ENCODE measurements around the gene ACP6.

Gene ACP6

DNA sequence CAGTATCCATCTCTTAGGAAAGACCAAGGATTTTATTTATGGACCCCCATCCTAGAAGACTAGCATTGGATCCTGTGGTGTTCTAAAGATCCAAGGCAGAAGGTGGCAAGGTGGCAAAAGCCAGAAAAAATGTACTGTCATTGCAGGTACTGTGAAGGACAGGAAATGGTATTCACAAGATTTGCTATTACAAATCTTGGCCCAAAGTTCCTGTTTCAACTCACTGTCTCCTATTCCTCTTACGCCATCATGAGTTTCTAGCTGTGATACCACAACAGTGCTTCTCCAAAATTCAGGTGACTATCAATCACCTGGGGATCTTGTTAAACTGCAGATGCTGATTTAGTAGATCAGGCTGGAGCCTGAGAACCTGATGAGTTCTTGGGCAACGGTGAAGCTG, 21.4 kb downstream of the ACP6 start:
- DNase-seq = no peak

DNA sequence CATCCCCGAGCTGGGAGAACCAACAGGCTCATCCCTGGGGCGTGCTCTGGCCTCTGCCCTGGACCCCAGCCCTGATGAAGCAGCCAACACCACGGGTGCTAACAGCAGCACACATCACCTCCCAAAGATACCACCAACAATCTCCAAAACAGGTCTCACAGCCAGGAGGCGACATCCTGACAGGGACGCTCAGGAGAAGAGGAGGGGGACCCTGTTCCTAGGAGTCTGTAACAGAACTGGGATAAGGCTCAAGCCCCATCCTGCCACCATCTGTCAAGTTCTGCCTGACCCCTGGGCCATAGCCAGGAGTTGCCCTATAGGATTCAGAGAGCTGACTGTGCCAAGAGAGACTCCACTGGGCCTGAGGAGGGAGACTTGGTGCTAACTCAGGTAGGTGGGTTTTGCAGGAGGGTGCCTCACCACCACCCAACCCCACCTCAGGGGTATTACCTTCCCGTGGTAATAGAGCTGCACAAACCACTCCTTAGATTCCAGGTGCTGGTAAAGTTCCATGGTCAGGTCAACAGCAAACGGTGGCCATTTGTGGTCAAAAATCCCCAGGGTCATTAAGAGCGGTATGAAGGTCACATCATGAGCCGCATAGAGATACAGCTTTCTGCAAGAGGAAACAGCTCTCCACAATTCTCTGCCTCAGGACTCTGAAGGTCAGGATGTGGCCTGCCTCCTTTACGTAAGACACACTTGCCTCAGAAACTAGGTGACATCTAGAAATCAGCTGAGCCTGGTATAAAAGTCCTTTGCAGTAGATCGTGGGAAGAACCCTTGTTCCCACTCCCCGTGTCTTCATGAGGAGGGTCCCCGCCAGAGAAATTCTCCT, 22.3 kb downstream of the ACP6 start:
- peak; percentile 15 for DNase-seq

DNA sequence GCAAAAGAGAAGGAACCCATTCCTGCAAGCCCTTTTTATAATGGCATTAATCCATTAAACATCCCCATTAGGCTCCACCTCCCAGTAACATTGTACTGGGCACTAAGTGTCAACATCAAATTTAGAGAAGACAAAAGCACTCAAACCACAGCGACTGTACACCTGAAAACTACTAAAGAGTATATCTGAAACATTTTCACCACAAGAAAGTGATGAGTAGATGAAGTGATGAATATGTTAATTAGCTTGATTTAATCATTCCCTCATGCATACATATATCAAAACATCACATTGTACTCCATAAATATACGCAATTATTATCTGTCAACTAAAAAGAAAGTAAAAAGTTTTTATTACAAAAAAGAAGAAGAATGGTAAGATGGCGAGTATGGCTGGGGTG, 26.4 kb downstream of the ACP6 start:
- no peak for DNase-seq

DNA sequence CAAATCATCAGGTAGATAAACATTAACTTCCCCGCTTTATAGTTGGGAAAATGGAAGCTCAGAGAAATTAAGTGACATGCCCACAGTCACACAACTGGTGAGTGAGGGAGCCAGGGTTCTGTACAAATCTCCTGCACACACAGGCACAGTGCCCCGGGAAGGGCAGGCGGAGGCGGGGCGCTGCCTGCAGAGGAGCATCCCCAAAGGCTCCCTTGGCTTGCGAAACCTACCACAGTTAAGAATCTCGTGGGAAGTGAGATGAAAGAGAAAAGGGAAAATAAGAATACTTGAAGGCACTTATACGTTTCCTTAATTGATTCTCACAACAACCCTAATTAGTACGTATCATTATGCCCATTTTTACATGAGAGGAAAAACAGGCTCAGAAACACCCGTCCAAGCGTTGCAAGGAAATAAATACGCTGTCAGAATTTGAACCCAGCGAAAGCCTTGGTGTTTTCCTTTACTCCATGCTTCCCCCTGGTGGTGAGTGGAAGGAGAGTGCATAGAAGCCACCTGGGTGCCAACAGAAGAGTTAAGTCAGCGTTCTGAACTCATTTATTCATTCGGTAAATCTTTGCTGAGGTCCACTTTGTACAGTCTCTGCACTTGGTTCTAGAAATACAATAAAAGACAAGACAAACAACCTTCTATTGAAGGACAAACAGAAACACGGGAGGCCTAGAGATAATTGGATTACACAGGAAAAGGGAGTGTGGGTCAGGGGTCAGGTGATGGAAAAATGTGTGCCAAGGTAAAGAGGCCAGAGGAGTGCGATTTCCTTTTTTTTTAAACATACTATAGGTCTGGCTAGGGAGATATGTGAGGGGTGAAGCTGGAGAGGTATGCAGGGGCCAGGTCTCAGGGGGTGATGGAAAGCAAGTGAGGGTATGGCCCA, 28.4 kb downstream of the ACP6 start:
- peak; percentile 56 for DNase-seq

DNA sequence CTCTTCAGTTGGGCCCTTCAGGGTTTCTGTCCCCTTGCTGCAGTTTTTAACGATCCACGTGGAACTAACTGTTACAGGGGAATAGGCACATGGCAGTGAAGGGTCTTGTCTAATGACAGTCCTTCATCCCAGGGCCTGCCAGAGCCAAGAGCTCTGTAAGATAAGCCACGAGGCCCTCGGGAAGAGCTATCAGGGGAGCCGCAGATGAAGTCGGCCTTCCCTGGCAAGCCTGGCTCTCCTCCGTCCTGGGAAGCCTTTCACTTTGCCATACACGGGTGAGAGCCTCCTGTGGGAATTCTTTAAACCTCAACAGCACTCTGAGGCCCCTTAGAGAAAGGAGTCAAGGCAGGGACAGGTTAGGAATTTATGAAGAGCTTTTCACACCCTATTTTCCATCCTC, 29.0 kb downstream of the ACP6 start:
- DNase-seq = no peak

DNA sequence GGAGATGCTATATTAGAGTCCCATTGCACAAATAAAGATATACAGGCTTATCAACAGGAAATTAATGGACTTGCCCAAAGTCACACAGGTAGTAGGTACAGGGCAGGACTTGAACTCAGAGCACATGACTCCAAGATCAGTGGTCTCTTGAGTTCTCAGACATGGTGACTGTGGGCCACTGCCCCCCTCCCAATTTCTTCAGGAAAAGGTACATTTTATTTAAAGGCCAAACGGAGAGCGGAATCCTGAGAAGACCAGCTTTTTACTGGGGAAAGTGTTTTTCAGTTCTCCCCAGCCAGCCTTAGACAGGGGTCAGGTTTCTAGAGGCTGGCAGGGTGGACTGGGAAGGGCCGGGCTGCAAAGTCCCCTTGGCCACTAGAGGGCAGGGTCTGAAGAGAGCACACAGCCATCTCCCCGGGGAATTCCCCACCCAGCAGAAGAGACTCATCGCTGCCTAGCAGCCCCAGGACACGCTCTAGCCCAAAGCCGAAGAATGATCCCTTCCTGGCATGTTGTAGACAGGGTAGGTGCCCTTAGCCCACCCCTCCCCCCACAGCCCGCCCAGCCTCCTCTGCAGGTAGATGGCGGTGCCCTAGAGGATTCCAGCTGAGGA, 29.7 kb downstream of the ACP6 start:
- peak; percentile 83 for DNase-seq

DNA sequence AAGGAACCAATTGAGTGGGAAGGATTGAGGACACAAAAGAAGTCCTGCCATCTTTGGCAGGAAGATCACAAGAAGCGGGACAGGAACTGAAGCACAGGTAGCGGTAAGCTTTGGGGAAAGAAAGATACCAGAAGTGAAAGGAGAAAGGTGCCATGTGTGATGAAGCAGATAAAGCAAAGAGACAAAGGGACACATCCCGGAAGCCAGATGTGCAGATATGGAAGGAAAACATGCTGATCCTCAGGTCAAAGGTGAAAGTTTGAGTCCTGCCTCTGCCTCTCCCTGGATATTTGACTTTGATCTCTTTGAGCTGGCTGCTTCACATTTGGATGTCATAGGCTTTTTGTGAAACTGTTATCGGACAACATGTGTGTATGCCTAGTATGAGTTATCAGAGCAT, 34.0 kb downstream of the ACP6 start:
- no peak for DNase-seq

DNA sequence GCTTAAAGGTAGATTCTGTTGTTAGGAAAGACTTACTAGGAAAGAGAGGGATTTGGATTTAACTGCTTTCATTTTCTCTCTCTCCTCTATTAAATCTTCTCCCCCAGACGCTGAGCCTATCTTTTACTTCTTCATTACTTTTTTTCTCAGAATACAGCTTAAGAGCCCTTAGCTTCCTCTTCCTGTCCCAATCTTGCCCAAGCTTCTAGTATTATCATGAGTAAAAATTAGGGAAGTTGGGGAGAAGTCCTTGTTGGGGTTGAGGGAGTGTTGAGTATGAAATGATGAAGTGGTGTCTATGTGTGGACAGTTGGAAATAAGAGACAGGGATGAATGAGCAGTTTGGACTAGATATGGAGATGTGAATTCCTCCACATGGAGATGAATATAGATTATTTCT, 35.0 kb downstream of the ACP6 start:
- DNase-seq = no peak

DNA sequence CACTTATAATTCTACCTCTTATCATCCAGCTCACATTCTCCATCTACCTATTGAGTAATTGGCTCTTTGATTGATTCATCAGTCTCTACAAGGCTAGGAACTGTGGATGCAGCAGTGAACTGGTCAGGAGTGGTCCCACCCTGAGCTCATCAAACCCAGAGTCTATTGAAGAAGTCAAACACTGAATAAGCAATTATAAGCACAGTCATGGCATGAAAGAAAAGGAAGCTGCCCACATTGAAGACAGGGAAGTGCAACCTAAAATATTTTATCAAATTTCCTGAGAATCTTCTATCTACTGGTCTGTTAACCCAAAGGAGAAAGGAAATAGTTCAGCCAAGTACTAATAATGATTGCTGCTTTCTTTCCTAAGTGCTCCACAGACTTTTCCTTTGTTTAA, 35.7 kb downstream of the ACP6 start:
- DNase-seq = no peak

DNA sequence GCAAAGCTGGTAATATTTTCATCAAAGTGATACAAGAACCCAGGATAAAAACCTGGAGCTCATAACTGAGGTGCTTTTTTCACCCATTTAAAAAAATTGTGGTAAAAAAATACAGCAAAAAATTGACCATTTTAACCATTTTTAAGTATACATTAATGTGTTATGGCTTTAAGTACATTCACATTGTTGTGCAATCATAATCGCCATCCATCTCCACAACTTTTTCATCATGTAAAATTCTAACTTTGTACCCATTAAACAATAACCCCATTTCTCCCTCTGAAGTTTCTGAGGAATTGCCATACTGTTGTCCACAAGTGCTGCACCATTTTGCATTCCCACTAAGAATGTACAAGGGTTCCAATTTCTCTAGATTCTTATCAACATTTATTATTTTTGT, 36.6 kb downstream of the ACP6 start:
- no peak for DNase-seq

DNA sequence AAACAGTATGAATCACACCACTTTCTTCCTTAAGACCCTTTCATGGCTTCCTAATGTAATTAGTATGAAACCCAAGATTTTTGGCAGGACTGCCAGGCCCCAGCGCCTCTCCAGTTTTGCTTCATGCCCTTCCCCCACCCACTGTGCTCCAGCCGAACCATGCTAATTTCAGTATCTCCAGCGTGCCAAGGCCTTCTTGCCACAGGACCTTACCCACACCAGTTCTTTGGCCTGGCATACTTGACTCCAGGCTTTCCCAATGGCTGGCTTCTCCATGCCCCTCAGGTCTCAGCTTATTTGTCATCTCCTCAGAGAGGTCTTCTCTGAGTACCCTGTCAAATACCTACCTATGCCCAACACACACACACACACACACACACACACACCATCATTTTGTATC, 38.5 kb downstream of the ACP6 start:
- DNase-seq = no peak

DNA sequence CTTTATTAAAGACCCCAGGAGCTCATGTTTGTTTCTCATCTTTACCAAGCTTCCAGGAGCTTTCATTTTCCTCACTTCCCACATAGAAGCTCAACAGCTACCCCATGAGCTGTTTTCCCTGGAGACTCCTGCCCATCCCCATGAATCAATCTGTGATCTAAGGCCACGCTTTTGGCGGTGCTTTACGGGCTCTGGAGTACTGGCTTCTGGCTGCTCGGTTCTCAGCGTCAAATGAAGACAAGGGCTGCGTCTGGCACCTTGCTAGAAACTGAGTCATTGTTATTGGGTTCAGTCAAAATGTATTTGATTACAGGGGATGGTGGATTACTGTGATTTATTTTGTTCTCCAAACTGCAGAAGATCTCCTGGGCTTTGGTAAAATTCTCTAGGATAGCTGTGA, 39.9 kb downstream of the ACP6 start:
- no peak for DNase-seq

DNA sequence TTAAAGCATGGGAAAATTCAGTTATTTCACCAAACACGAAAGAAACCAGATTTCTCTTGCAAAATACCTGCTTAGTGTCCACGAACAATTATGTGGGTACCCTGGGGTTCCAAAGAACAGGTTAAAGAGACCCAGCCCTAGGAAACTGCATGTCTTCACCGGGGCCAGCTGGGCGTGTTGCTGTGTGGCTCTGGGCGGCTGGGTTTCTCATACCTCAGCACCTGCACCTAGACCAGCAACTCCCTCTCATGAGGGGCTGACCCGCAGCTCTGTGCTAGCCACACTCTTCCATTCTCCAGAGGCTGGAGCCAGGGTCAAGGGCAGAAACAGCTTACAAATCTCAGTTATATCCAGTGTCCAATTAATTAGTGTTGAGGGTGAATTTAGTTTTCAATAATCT, 40.3 kb downstream of the ACP6 start:
- DNase-seq = no peak

DNA sequence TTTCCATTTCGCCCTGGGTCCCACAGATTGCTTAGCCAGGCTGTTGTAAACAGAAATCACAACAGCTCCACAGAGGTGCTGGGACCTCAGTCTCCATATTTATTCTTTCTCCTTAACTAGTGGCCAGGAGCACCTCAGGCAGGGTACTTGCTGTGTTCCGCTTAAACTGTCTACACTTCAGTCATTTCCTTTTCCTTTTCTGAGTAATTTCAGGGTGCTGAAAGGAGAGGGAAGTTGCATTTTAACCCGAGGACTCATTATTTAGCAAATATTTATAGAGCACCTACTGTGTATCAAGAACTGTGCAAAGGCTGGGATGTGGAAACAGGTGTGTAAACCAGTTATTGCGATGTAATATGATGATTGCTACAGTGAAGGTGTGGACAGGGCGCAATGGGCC, 41.9 kb downstream of the ACP6 start:
- no peak for DNase-seq

DNA sequence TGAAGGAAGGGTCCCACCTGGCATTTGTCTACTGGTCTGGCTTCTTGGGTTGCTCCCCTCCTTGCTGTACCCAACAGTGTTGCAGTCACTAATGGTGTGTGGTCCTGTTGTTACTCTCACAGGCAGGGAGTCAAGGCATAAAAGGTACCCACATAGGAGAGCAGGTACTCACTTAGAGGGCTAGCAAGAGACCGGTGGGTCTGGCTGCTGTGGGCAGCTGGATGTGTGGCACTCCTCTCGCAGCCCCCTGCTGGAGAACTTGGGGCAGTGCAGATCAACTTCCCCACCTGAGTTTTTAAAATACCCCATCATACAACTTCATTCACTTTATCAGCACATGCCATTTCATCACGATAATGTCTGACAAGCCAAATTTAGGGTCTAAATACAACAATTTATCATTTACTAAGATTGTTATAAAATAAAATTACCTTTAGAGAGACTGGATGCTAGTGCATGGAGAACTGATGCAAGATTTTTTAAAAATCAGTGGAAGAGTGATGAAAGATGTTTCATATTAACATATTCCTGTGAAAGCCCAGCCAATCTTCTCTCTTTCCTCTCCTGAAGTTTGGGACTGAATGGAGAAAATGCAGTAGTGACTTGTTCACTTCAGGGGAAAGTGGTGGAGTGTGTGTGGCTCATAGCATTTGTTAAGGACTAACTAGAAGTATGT, 42.8 kb downstream of the ACP6 start:
- peak; percentile 44 for DNase-seq

DNA sequence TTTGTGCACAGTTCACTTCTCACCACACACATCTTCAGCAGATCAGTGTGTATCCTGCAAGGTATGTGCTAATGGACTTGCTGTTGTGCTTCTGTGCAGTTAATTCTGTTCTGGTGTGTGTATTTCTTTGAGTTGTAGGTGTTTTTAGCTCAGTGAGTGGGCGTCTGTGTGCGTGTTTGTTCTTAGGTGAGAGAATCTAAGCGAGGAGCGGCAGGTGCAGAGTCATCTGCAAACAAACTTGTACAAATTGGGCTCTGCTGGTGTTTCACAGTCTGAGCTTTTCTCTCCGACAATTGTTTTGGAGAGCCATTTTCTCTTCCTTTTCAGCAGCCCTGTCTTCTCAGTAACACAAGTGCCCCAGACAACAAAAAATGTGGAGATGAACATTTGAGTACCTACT, 43.6 kb downstream of the ACP6 start:
- no peak for DNase-seq

DNA sequence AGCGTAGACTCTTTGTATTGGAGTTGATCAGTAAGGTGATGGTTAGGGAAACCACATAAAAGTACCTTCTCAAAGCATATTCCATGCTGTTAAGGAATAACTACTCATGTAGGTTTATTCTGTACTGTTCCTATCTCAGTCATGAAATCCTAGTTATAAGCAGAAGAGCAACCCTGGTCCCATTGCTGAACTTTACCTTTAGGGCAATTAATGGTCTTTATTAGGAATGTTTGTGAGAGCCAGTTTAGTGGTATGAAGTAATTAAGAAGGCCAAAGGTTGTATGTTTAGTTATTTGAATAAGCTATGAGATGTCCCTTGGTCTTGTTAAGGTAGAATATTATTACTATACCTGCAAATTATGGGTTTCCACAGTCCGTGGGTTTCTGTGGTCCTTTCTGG, 44.0 kb downstream of the ACP6 start:
- no peak for DNase-seq

DNA sequence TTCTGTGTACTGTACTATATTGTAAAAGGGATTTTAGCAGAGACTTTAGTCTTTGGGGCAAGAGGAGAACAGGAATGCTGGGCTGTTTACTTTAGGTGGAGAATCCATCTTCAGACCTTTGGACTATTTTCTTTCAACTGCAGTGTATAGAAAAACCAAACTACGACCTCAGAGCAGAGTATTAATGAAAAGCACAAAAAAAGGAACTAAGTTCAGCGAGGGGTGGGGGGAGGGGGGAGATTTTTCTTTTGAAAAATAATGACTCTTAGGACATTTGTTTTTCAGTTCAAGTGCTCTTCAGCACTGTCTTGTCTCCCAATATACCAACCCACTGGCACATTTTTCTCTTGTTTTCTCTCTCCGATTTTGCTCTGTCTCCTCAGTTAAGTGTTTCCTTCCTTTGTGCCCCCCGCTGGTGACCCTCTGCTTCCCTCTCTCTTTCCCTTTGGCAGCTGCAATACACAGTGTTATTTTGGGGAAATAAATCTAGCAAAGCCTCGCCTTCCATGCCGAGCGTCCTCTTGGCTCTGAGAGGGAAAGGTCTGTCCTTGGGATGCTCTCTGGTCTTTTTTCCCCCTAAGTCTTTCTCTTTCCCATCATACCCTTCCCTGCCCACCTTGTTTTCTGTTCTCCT, 44.8 kb downstream of the ACP6 start:
- DNase-seq = no peak

DNA sequence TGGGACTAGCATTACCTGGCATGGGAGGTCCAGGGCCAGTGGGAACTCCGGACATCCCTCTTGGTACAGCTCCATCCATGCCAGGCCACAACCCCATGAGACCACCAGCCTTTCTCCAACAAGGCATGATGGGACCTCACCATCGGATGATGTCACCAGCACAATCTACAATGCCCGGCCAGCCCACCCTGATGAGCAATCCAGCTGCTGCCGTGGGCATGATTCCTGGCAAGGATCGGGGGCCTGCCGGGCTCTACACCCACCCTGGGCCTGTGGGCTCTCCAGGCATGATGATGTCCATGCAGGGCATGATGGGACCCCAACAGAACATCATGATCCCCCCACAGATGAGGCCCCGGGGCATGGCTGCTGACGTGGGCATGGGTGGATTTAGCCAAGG, 45.8 kb downstream of the ACP6 start:
- DNase-seq = no peak

DNA sequence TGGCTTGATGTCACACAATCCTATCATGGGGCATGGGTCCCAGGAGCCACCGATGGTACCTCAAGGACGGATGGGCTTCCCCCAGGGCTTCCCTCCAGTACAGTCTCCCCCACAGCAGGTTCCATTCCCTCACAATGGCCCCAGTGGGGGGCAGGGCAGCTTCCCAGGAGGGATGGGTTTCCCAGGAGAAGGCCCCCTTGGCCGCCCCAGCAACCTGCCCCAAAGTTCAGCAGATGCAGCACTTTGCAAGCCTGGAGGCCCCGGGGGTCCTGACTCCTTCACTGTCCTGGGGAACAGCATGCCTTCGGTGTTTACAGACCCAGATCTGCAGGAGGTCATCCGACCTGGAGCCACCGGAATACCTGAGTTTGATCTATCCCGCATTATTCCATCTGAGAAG, 46.3 kb downstream of the ACP6 start:
- DNase-seq = no peak

DNA sequence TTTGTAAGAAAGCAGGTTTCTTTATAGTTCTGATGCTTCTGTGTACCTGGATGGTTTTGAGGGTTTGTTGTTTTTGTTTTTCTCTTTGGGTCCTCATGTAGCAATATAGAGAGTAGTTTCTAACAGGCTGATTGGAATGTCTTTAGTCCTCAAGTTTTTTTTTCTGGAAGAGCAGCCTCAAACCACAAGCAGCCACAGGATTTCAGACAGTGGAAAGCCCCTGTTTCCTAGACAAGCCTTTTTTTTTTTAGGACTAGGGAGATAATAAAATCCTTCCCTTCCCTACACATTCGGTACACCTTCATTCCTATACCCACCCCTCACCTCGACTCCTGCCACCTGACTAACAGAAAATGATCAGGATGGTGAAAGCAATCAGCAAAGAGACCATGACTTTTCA, 47.6 kb downstream of the ACP6 start:
- no peak for DNase-seq

DNA sequence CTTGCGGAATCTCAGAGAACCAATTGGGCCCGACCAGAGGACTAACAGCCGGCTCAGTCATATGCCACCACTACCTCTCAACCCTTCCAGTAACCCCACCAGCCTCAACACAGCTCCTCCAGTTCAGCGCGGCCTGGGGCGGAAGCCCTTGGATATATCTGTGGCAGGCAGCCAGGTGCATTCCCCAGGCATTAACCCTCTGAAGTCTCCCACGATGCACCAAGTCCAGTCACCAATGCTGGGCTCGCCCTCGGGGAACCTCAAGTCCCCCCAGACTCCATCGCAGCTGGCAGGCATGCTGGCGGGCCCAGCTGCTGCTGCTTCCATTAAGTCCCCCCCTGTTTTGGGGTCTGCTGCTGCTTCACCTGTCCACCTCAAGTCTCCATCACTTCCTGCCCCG, 49.8 kb downstream of the ACP6 start:
- DNase-seq = no peak

DNA sequence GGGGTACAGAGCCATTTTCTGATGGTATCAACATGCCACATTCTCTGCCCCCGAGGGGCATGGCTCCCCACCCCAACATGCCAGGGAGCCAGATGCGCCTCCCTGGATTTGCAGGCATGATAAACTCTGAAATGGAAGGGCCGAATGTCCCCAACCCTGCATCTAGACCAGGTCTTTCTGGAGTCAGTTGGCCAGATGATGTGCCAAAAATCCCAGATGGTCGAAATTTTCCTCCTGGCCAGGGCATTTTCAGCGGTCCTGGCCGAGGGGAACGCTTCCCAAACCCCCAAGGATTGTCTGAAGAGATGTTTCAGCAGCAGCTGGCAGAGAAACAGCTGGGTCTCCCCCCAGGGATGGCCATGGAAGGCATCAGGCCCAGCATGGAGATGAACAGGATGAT, 50.6 kb downstream of the ACP6 start:
- DNase-seq = no peak

Measured in activated naive CD4-positive, alpha-beta T cell treated with Interleukin-2 at 50 U/mL for 16 hours (primary cell).